SK-N-SH treated with all-trans-retinoic acid at 6 μM for 48 hours (cell line): Measurements from ENCODE around the gene ATP6V1C2.

Source experiments
- ATAC-seq: fragments of 200-7000 bp; cut with Tn5 transposase; 3 replicates; pipeline ENCODE4 v1.9.1; 2020; ENCODE audit warnings: mild to moderate bottlenecking, moderate library complexity
- CREB5 ChIP-seq: fragments of 250-450 bp; sonication (Bioruptor Pico); IDR thresholded peaks from 2 replicates; pipeline ENCODE4 v1.5.1; 2020; ENCODE audit warnings: low read depth, mild to moderate bottlenecking, moderate library complexity
- CSDC2 ChIP-seq: fragments of 250-450 bp; sonication (Bioruptor Pico); IDR thresholded peaks from 2 replicates; pipeline ENCODE4 v1.5.0; 2020; ENCODE audit warnings: mild to moderate bottlenecking, moderate library complexity
- CSRNP3 ChIP-seq: fragments of 250-450 bp; sonication (Bioruptor Pico); IDR thresholded peaks from 2 replicates; pipeline ENCODE4 v1.5.1; 2021; ENCODE audit warnings: mild to moderate bottlenecking, moderate library complexity
- ISL1 ChIP-seq: fragments of 250-450 bp; sonication (Bioruptor Pico); IDR thresholded peaks from 2 replicates; pipeline ENCODE4 v2.1.2; 2022; ENCODE audit warnings: mild to moderate bottlenecking, moderate library complexity
- PATZ1 ChIP-seq: fragments of 250-450 bp; sonication (Bioruptor Pico); IDR thresholded peaks from 2 replicates; pipeline ENCODE4 v1.8.0; 2020; ENCODE audit warnings: mild to moderate bottlenecking, moderate library complexity, borderline replicate concordance
- POU6F1 ChIP-seq: fragments of 250-450 bp; sonication (Bioruptor Pico); IDR thresholded peaks from 2 replicates; pipeline ENCODE4 v1.8.0; 2021; ENCODE audit warnings: low read depth, mild to moderate bottlenecking, moderate library complexity, borderline replicate concordance
- PPARA ChIP-seq: fragments of 250-450 bp; sonication (Bioruptor Pico); IDR thresholded peaks from 2 replicates; pipeline ENCODE4 v1.5.0; 2020; ENCODE audit warnings: mild to moderate bottlenecking, borderline replicate concordance
- RARB ChIP-seq: fragments of 250-450 bp; sonication (Bioruptor Pico); IDR thresholded peaks from 2 replicates; pipeline ENCODE4 v1.8.0; 2021; ENCODE audit warnings: mild to moderate bottlenecking, moderate library complexity
- TCF4 ChIP-seq: fragments of 250-450 bp; sonication (Bioruptor Pico); IDR thresholded peaks from 2 replicates; pipeline ENCODE4 v1.8.0; 2021; ENCODE audit warnings: mild to moderate bottlenecking, moderate library complexity, borderline replicate concordance
- TOX ChIP-seq: fragments of 250-450 bp; sonication (Bioruptor Pico); IDR thresholded peaks from 2 replicates; pipeline ENCODE4 v1.8.0; 2021; ENCODE audit warnings: mild to moderate bottlenecking, moderate library complexity, borderline replicate concordance
- TSHZ2 ChIP-seq: fragments of 250-450 bp; sonication (Bioruptor Pico); IDR thresholded peaks from 2 replicates; pipeline ENCODE4 v1.5.0; 2020; ENCODE audit warnings: mild to moderate bottlenecking, moderate library complexity
- ZC3H10 ChIP-seq: fragments of 250-450 bp; sonication (Bioruptor Pico); IDR thresholded peaks from 2 replicates; pipeline ENCODE4 v1.5.1; 2021; ENCODE audit warnings: mild to moderate bottlenecking, moderate library complexity
- ZFP3 ChIP-seq: fragments of 250-450 bp; sonication (Bioruptor Pico); IDR thresholded peaks from 2 replicates; pipeline ENCODE4 v1.5.0; 2020; ENCODE audit warnings: mild to moderate bottlenecking, moderate library complexity
- ZFP30 ChIP-seq: fragments of 450-650 bp; formaldehyde crosslinking; IDR thresholded peaks from 2 replicates; pipeline ENCODE4 v1.5.0; 2022; ENCODE audit warnings: mild to moderate bottlenecking, moderate library complexity
- ZNF565 ChIP-seq: fragments of 450-650 bp; formaldehyde crosslinking; conservative IDR thresholded peaks from 2 replicates; pipeline ENCODE4 v1.5.0; 2020; ENCODE audit warnings: low read depth, mild to moderate bottlenecking, moderate library complexity
- ZNF70 ChIP-seq: fragments of 450-650 bp; formaldehyde crosslinking; IDR thresholded peaks from 2 replicates; pipeline ENCODE4 v1.5.0; 2020; ENCODE audit warnings: mild to moderate bottlenecking, moderate library complexity
- ZNF8 ChIP-seq: fragments of 450-650 bp; formaldehyde crosslinking; IDR thresholded peaks from 2 replicates; pipeline ENCODE4 v1.5.0; 2020; ENCODE audit warnings: mild to moderate bottlenecking, moderate library complexity

ATP6V1C2 gene

GRCh38 chr2:10712185-10712809 lies 9.1 kb upstream of the ATP6V1C2 start:
- TF ChIP-seq TCF4, result no peak
- no peak for TF ChIP-seq PPARA
- TF ChIP-seq CREB5, result no peak
- no peak for TF ChIP-seq ISL1 (CRISPR knock-in tag)
- TF ChIP-seq POU6F1 (CRISPR knock-in tag), result no peak
- no peak for TF ChIP-seq ZC3H10 (CRISPR knock-in tag)
- no peak for TF ChIP-seq PATZ1 (CRISPR knock-in tag)
- no peak for TF ChIP-seq TSHZ2 (CRISPR knock-in tag)
- no peak for TF ChIP-seq ZFP3 (CRISPR knock-in tag)
- no peak for TF ChIP-seq ZNF8 (CRISPR knock-in tag)
- no peak for TF ChIP-seq CSRNP3 (CRISPR knock-in tag)
- TF ChIP-seq ZNF70 (CRISPR knock-in tag), result no peak
- TF ChIP-seq CSDC2, result no peak
- no peak for ATAC-seq

GRCh38 chr2:10716581-10716980 lies 4.8 kb upstream of the ATP6V1C2 start:
- TF ChIP-seq ZNF565 (CRISPR knock-in tag) (no peak), CSDC2 (no peak), TOX (CRISPR knock-in tag) (no peak), PATZ1 (CRISPR knock-in tag) (no peak), ZFP3 (CRISPR knock-in tag) (no peak), POU6F1 (CRISPR knock-in tag) (no peak)
- ATAC-seq, result no peak

- ATAC-seq, result peak; percentile 85
- TF ChIP-seq ZFP30 (no peak), RARB (CRISPR knock-in tag) (no peak), PATZ1 (CRISPR knock-in tag) (no peak), ISL1 (CRISPR knock-in tag) (peak; percentile 49)
These were observed 3.8 kb upstream of the ATP6V1C2 start for GRCh38 chr2:10717628-10718027.
